Thyroid gland (tissue), 4 donors: ENCODE data around the gene SLC25A44.

Experiments used
- POLR2A ChIP-seq, 2 donors: fragments of 450-650 bp; IDR thresholded peaks; one replicate each; pipeline ENCODE4 v1.6.1; 2017; ENCODE audit warnings: antibody characterized with exemption in 2 of 2, mild to moderate bottlenecking in 2 of 2, moderate library complexity in 1 of 2
- TF ChIP-seq, protein P1 (sequence below), 6 experiments: fragments of 200-600 bp in 3 of 6; fragments of 450-650 bp in 3 of 6; sonication (generic) in 3 of 6; IDR thresholded peaks; one replicate each; pipeline ENCODE4 v1.5.1; 2016 to 2019; ENCODE audit warnings: antibody characterized with exemption in 6 of 6, mild to moderate bottlenecking in 2 of 6, inconsistent platforms in 1 of 6, moderate library complexity in 1 of 6

- TF ChIP-seq, protein P1, sequence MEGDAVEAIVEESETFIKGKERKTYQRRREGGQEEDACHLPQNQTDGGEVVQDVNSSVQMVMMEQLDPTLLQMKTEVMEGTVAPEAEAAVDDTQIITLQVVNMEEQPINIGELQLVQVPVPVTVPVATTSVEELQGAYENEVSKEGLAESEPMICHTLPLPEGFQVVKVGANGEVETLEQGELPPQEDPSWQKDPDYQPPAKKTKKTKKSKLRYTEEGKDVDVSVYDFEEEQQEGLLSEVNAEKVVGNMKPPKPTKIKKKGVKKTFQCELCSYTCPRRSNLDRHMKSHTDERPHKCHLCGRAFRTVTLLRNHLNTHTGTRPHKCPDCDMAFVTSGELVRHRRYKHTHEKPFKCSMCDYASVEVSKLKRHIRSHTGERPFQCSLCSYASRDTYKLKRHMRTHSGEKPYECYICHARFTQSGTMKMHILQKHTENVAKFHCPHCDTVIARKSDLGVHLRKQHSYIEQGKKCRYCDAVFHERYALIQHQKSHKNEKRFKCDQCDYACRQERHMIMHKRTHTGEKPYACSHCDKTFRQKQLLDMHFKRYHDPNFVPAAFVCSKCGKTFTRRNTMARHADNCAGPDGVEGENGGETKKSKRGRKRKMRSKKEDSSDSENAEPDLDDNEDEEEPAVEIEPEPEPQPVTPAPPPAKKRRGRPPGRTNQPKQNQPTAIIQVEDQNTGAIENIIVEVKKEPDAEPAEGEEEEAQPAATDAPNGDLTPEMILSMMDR (IDR thresholded peaks at IDR 0.05): no peak
- no peak for TF ChIP-seq POLR2A (IDR thresholded peaks at IDR 0.05)
Observed at GRCh38 chr1:156152628-156153027, 41.3 kb upstream of the SLC25A44 start.
